Osteocyte (in vitro differentiated cells): ENCODE results near the gene CACNA2D1. TPM values are rescaled to one million over a fixed set of nuclear protein-coding genes. Genes with fewer than 3 reads are reported as not detected.

Experiments
- DNase-seq: peaks from one replicate; pipeline ENCODE4 v3.0.0; 2021; ENCODE audit warnings: mixed read lengths; ENCODE audit not compliant: unreplicated experiment; ENCODE audit errors: extremely low spot score
- H3K27ac Mint-ChIP-seq: one replicate; pipeline ENCODE4 v1.8.0; 2021; ENCODE audit warnings: mild to moderate bottlenecking, mixed read lengths; ENCODE audit not compliant: unreplicated experiment
- H3K27me3 Mint-ChIP-seq: one replicate; pipeline ENCODE4 v1.8.0; 2021; ENCODE audit warnings: mixed read lengths; ENCODE audit not compliant: unreplicated experiment
- H3K36me3 Mint-ChIP-seq: one replicate; pipeline ENCODE4 v1.8.0; 2021; ENCODE audit warnings: mixed read lengths; ENCODE audit not compliant: unreplicated experiment
- H3K4me1 Mint-ChIP-seq: one replicate; pipeline ENCODE4 v1.8.0; 2021; ENCODE audit warnings: mixed read lengths; ENCODE audit not compliant: unreplicated experiment
- H3K4me3 Mint-ChIP-seq: one replicate; pipeline ENCODE4 v1.8.0; 2021; ENCODE audit warnings: mild to moderate bottlenecking, moderate library complexity, mixed read lengths; ENCODE audit not compliant: unreplicated experiment
- H3K9me3 Mint-ChIP-seq: one replicate; pipeline ENCODE4 v1.8.0; 2021; ENCODE audit warnings: mixed read lengths; ENCODE audit not compliant: unreplicated experiment
- CTCF ChIP-seq: fragments of 200-600 bp; sonication (generic); IDR thresholded peaks from 2 replicates; pipeline ENCODE4 v1.5.0; 2021; ENCODE audit warnings: antibody characterized with exemption, mild to moderate bottlenecking, moderate library complexity
- total RNA-seq: library from RNA; stranded (reverse); gene quantifications from 2 replicates; pipeline ENCODE4 v1.2.1, GENCODE V29; 2021

CACNA2D1 gene
- total RNA-seq, 1 donor from 2014 or later: 24.3 TPM

DNA sequence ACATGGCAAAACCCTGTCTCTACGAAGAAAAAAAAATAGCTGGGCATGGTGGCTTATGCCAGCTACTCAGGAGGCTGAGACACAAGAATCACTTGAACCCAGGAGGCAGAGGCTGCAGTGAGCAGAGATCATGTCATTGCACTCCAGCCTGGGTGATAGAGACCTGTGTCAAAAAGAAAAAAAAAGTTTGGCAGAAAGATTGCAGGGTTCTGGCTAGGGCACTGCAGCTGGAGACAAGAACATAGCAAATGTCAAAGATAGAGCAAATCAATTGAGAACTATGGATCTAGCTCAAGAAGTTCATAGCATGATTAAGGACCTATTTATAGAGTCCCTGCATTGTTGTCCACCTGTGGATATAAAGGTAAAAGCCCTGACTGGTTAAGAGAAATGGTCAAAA, 79.5 kb downstream of the CACNA2D1 start:
- Mint-ChIP-seq H3K9me3 (no peaks in the 10 kb centered on the region), H3K4me1 (peaks cover 12% of the 10 kb centered on the region), H3K36me3 (no peaks in the 10 kb centered on the region), H3K27ac (no peak overlapping the region), H3K27me3 (no peaks in the 10 kb centered on the region), H3K4me3 (no peak overlapping the region)
- DNase-seq: no peak
- TF ChIP-seq CTCF: no peak

DNA sequence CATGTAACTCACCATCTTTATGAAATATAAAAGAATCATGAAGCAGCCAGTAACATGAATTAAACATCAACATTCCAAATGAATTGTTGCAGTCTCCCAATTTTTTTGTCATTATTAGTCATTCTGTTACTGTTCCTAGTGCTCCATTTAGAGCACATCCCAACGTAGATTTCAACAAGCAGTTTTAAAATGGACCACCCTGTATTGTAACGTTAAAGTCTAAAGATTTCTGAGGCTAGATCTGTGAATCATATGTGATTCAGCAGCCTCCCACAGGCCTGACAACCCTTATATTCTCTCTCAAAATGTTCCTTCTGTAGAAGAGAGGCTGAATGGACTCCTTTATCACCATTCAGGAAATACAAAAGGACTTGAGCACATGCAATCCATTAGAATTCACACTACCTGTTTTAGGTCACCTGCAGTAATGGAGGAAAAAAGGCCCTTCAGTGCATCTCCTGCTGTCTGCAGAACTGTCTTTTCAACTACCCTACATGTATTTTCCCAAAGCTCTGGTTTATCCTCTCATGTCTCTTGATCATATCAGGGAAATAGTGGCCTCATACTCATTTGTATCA, 81.4 kb downstream of the CACNA2D1 start:
- Mint-ChIP-seq H3K4me3 (no peak overlapping the region), H3K27me3 (no peaks in the 10 kb centered on the region), H3K36me3 (no peaks in the 10 kb centered on the region), H3K4me1 (peaks cover 12% of the 10 kb centered on the region), H3K9me3 (no peaks in the 10 kb centered on the region), H3K27ac (no peak overlapping the region)
- DNase-seq: no peak
- TF ChIP-seq CTCF: no peak

GRCh38 chr7:82360591-82361368, 82.8 kb downstream of the CACNA2D1 start:
- Mint-ChIP-seq H3K4me1 (peaks cover 12% of the 10 kb centered on the region), H3K27me3 (no peaks in the 10 kb centered on the region), H3K4me3 (no peak overlapping the region), H3K9me3 (no peaks in the 10 kb centered on the region), H3K36me3 (no peaks in the 10 kb centered on the region), H3K27ac (no peak overlapping the region)
- no peak for TF ChIP-seq CTCF
- DNase-seq: no peak

DNA sequence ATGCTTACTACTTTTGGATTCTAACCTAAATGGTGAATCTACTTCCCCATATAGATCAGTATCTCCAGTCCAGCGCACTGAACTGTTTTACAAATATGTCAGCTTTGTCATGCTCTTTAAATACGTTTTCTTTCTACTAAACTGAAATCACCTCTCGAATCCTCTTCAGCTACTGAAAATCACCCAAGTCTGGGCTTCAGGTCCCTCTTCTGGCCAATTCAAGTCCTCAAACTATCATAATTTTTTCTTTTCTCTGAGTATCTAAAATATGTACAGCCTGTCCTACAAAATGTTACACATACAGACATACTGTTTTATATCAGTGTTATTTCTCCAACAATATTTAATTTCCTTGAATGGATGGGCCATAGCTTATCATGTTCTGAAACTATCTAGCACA, 84.2 kb downstream of the CACNA2D1 start:
- H3K36me3 Mint-ChIP-seq: no peaks in the 10 kb centered on the region
- TF ChIP-seq CTCF: no peak

DNA sequence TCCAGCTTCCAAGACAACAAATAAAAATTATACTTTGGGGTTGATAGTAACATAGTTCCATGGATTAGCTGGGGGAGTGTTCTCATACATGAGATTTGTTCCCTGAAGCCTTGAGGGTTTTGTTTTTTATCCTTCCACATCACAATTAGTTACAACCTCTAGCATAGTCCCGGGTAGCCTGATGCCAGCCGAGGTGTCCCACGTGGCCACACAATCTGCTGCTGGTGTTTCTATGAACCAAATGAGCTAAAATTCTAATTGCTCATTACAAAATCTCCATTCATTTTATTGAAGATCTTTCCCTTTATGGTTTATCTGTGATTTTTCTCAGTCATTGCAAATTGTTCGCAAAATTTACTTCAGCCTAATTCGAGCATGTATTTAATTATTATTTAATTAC, 84.7 kb downstream of the CACNA2D1 start:
- no peaks in the 10 kb centered on the region for H3K27me3 Mint-ChIP-seq

More for the DNA sequence above, 84.2 kb downstream of the CACNA2D1 start:
- H3K27ac Mint-ChIP-seq: no peak overlapping the region
- no peaks in the 10 kb centered on the region for H3K27me3 Mint-ChIP-seq
- peaks cover 12% of the 10 kb centered on the region for H3K4me1 Mint-ChIP-seq
- no peaks in the 10 kb centered on the region for H3K9me3 Mint-ChIP-seq
- H3K4me3 Mint-ChIP-seq: no peak overlapping the region
- DNase-seq: no peak

More for the DNA sequence above, 84.7 kb downstream of the CACNA2D1 start:
- H3K9me3 Mint-ChIP-seq: no peaks in the 10 kb centered on the region
- no peak for DNase-seq
- no peak overlapping the region for H3K4me3 Mint-ChIP-seq
- peaks cover 12% of the 10 kb centered on the region for H3K4me1 Mint-ChIP-seq
- no peak overlapping the region for H3K27ac Mint-ChIP-seq
- no peaks in the 10 kb centered on the region for H3K36me3 Mint-ChIP-seq
- no peak for TF ChIP-seq CTCF
